Body of pancreas (tissue), 4 donors: ENCODE data around the gene EHD3. TPM values are rescaled to one million over a fixed set of nuclear protein-coding genes. Genes with fewer than 3 reads are reported as not detected.
A peak's percentile ranks its signal among the peaks of the same experiment; 100 is the strongest.

Source experiments
- ATAC-seq: fragments of 150-250 bp; one replicate; pipeline ENCODE4 v1.9.1; 2016
- DNase-seq, 4 donors: peaks; one replicate each; pipeline ENCODE4 v3.0.0-alpha.2; 2019
- H3K27ac ChIP-seq, 4 donors: fragments of 200-600 bp; sonication (generic); 1 replicate in 3 of 4; 2 replicates in 1 of 4; pipeline versions ENCODE4 v1.5.1 to v1.6.1; 2016 to 2019; ENCODE audit warnings: mild to moderate bottlenecking in 1 of 4, mixed read lengths in 1 of 4, moderate library complexity in 1 of 4
- H3K27me3 ChIP-seq, 2 donors: fragments of 200-600 bp; sonication (generic); one replicate each; pipeline ENCODE4 v1.6.0; 2016; ENCODE audit warnings: mild to moderate bottlenecking in 1 of 2
- H3K36me3 ChIP-seq, 2 donors: fragments of 200-600 bp; sonication (generic); replicated peaks in 1 of 2; 2 replicates each; pipeline ENCODE4 v1.5.1; 2016; ENCODE audit warnings: low read depth in 2 of 2; ENCODE audit not compliant: insufficient read depth in 1 of 2
- H3K4me1 ChIP-seq: fragments of 200-600 bp; sonication (generic); one replicate; pipeline ENCODE4 v1.6.0; 2016
- H3K4me3 ChIP-seq, 2 donors: fragments of 200-600 bp; sonication (generic); 1 replicate in 1 of 2; 2 replicates in 1 of 2; pipeline ENCODE4 v1.5.1; 2016 to 2019
- H3K9me3 ChIP-seq, 3 donors: fragments of 200-600 bp; sonication (generic); 1 replicate in 2 of 3; 2 replicates in 1 of 3; pipeline ENCODE4 v1.5.1; 2016
- POLR2A ChIP-seq, 3 donors: fragments of 450-650 bp; IDR thresholded peaks; one replicate each; pipeline ENCODE4 v1.6.1; 2016; ENCODE audit warnings: antibody characterized with exemption in 3 of 3, mild to moderate bottlenecking in 2 of 3
- WGBS, 2 donors: methylation state at CpG; one replicate each; pipeline ENCODE4 v1.1.5; 2017; 5-methylcytosine and 5-hydroxymethylcytosine counted together
- intact Hi-C: fragments of 100-400 bp; cut with DNase I; formaldehyde crosslinking; loops from one replicate; pipeline ENCODE4 v1.15.1; 2023
- total RNA-seq, 2 donors: library from RNA; depleted of rRNA; stranded (reverse); fragments of >200 nt; gene quantifications; one replicate each; pipeline ENCODE4 v1.1.0, GENCODE V29; 2016
- TF ChIP-seq, protein P1 (sequence below), 7 experiments: fragments of 450-650 bp in 4 of 7; fragments of 200-600 bp in 3 of 7; sonication (generic) in 3 of 7; IDR thresholded peaks; one replicate each; pipeline ENCODE4 v1.5.1; 2016 to 2019; ENCODE audit warnings: antibody characterized with exemption in 7 of 7

Gene EHD3
- total RNA-seq, 2 donors from 2014 or later: 0.99 to 2.3 TPM

DNA sequence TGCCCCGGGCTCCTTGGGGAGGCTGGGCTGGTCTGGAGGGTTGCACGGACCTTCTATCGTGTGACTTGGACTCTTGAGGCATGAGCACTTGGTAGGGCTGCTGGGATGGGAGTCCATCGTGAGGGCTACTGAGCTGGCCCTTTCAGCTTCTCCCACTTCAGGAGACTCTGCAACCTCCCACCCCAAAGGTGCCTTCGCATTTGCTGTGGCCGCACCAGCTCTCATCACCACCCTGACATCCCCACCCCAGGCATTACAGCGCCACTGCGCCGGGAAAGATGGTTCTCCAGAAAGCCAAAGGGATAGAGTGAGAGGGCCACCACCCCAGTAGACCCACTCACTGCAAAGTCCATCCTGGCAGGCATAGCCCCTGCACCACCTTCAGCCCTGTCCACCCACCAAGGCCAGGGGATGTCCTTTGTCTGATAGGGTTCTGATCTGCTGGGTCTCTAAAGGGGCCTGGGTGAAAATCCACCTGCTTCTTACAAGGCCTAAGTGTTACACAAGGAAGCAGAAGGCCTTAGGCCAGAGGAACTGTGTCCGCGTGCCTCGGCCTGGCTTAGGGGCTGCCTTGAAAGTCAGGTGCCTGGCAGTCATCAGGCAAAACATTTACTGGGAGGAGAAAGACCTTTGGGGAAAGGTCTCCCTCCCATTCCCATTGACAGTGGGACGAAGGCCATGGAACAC lies 5.1 kb downstream of the EHD3 start:
- WGBS, 2 donors: 90 to 92% methylated on average over 5 to 13 of the region's 13 CpGs
- Histone ChIP-seq H3K36me3 (no peaks in the 10 kb centered on the region), H3K4me1 (peaks cover 8% of the 10 kb centered on the region), H3K9me3 (no peaks in the 10 kb centered on the region), H3K27me3 (no peaks in the 10 kb centered on the region), H3K27ac (no peak overlapping the region), H3K4me3 (no peak overlapping the region)
- intact Hi-C loops: no loop called here
- ATAC-seq: no peak
- TF ChIP-seq, protein P1, sequence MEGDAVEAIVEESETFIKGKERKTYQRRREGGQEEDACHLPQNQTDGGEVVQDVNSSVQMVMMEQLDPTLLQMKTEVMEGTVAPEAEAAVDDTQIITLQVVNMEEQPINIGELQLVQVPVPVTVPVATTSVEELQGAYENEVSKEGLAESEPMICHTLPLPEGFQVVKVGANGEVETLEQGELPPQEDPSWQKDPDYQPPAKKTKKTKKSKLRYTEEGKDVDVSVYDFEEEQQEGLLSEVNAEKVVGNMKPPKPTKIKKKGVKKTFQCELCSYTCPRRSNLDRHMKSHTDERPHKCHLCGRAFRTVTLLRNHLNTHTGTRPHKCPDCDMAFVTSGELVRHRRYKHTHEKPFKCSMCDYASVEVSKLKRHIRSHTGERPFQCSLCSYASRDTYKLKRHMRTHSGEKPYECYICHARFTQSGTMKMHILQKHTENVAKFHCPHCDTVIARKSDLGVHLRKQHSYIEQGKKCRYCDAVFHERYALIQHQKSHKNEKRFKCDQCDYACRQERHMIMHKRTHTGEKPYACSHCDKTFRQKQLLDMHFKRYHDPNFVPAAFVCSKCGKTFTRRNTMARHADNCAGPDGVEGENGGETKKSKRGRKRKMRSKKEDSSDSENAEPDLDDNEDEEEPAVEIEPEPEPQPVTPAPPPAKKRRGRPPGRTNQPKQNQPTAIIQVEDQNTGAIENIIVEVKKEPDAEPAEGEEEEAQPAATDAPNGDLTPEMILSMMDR (IDR thresholded peaks at IDR 0.05): no peak
- no peak for TF ChIP-seq POLR2A (IDR thresholded peaks at IDR 0.05)
- DNase-seq: no peak

DNA sequence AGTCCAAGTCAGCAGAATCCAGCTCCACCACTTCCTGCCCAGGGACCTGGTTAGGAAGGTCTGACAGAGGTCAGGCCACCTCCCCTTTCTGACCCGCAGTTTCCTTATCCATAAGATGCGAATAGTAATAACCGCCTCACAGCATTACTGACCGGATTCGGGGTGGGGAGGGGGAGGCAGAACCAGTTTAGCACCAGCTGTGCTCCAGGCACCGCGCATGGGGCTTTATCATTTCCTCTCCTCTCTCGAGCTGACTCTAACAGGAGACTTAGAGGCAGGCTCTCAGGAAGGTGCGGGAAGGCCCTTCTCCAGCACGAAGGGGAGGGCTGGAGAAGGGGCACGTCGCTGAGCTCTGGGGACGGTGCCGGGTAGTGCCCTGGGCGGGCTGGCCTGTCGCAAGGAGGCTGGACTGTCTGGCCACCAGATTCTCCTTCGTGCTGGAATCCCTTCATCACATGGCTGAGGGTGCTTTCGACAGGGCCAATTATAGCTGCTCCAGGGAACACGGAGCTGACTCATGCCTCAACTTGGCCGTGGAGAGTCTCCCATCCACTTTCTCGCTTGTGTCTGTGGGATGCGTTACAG lies 5.7 kb downstream of the EHD3 start:
- H3K9me3 ChIP-seq: no peaks in the 10 kb centered on the region
- peaks cover 2% of the 10 kb centered on the region for H3K4me1 ChIP-seq
- H3K36me3 ChIP-seq: no peaks in the 10 kb centered on the region
- intact Hi-C loops: no loop called here
- 62 to 74% methylated on average over 21 to 22 of the region's 22 CpGs for WGBS, 2 donors
- H3K27ac ChIP-seq: no peak overlapping the region
- no peaks in the 10 kb centered on the region for H3K27me3 ChIP-seq
- TF ChIP-seq POLR2A (IDR thresholded peaks at IDR 0.05): no peak
- TF ChIP-seq, protein P1 (IDR thresholded peaks at IDR 0.05): no peak
- peak; percentile 54 for ATAC-seq
- no peak overlapping the region for H3K4me3 ChIP-seq
- peak in 1 of 4 donors; percentile 25 for DNase-seq

DNA sequence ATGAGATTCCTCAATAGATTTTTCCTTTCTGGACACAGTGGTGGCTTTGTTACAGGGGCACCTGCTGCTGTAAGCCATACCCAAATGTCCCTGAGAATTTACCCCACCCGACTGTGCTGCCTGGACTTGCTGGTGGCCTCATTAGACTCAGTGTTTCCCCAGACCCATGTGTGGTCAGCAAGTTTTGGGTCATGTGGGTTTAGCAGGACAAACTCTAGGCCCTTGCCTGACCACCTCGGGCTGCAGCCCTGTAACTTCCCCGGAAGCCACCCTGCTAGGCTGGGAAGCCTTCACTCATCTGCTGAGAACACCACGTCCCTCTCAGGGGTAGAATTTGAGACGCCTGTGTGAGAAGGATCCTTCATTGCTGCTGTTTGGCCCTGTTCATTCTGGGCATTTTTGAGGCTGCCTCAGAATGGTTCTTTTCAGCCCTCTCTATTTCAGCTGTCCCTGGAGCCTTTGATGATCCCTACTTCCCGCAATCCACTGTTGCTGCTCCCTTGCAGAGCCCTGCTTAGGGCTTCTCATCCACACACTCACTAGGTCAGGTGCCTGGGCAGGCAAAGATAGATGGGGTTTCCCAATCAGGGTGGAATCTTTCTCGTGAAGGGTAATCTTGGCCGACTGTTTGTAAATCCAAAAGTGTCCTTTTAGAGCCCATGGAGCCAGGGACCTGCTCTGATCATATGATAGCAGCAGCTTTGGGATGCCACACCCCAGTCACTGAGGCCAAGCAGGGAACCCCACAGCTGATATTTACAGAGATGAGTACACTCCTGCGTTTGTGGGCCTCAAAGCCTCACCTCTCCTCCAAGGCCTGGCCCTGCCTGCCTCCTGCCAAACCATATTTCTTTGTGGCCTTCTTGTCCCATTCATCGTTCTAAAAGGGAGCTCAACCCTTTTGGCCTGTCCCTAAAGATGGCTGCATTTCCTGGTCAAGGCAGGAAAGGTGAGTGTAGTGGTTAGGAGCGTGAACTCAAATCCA lies 6.7 kb downstream of the EHD3 start:
- TF ChIP-seq, protein P1 (IDR thresholded peaks at IDR 0.05): no peak
- TF ChIP-seq POLR2A (IDR thresholded peaks at IDR 0.05): no peak
- Histone ChIP-seq H3K27ac (no peak overlapping the region), H3K36me3 (no peaks in the 10 kb centered on the region), H3K9me3 (no peaks in the 10 kb centered on the region), H3K4me1 (no peaks in the 10 kb centered on the region), H3K4me3 (no peak overlapping the region), H3K27me3 (no peaks in the 10 kb centered on the region)
- ATAC-seq (peak; percentile 21), DNase-seq (no peak)
- intact Hi-C loops: no loop called here
- WGBS, 2 donors: 71 to 73% methylated on average over 10 of the region's 11 CpGs

DNA sequence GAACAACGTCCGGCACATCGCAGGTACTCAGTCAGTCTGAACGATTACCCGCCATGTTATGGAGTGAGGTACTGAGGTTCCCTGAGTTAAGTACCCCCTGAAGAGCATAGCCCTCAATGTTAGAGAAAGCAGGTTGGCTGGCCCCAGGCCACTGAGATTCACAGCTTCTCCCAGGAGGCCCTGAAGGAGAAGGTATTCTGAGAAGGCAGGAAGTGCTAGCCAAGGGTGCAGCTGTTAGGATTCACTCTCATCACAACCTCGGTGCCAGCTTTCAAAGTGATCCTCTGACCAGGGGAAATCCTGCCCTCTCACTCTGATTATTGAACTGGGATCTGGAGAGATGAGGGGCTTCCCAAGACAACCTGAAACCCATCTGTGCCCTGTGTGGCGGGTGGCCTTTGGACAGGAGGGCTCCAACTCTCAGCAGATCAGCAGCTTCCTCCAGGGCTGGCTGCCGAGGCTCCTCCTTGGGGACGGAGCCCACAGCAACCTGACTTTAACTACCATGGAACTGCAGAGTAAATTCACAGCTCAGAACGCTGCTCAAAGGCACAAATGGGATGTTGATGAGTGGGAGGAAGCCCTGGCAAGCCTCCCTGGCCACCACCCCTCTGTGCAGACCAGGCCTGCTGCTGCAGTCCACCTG lies 7.8 kb downstream of the EHD3 start:
- Histone ChIP-seq H3K4me3 (no peak overlapping the region), H3K27ac (no peak overlapping the region), H3K4me1 (no peaks in the 10 kb centered on the region), H3K9me3 (no peaks in the 10 kb centered on the region), H3K27me3 (no peaks in the 10 kb centered on the region), H3K36me3 (no peaks in the 10 kb centered on the region)
- intact Hi-C loops: no loop called here
- ATAC-seq (no peak), DNase-seq (no peak)
- no peak for TF ChIP-seq POLR2A (IDR thresholded peaks at IDR 0.05)
- TF ChIP-seq, protein P1 (IDR thresholded peaks at IDR 0.05): no peak
- WGBS, 2 donors: 79% methylated on average over 9 to 10 of the region's 10 CpGs
